Gastrocnemius medialis (tissue), 4 donors: ENCODE results near the gene PROM1. TPM values are rescaled to one million over a fixed set of nuclear protein-coding genes. Genes with fewer than 3 reads are reported as not detected.
A peak's percentile ranks its signal among the peaks of the same experiment; 100 is the strongest.

Experiments
- ATAC-seq, 2 donors: fragments of 150-250 bp; one replicate each; pipeline ENCODE4 v1.9.1; 2016
- DNase-seq, 2 donors: peaks; one replicate each; pipeline ENCODE4 v3.0.0-alpha.2; 2019
- H3K27ac ChIP-seq, 4 donors: fragments of 200-600 bp; sonication (generic); 1 replicate in 1 of 4; 2 replicates in 3 of 4; pipeline ENCODE4 v1.5.1; 2016 to 2018; ENCODE audit warnings: mild to moderate bottlenecking in 2 of 4, moderate library complexity in 1 of 4
- H3K27me3 ChIP-seq, 3 donors: fragments of 200-600 bp; sonication (generic) in 2 of 3; 1 replicate in 1 of 3; 2 replicates in 2 of 3; pipeline versions ENCODE4 v1.5.1 to v1.6.0; 2016 to 2019; ENCODE audit warnings: mild to moderate bottlenecking in 1 of 3, moderate library complexity in 1 of 3
- H3K36me3 ChIP-seq, 2 donors: fragments of 200-600 bp; sonication (generic) in 1 of 2; one replicate each; pipeline ENCODE4 v1.5.1; 2017 to 2018
- H3K4me1 ChIP-seq, 2 donors: fragments of 200-600 bp; sonication (generic) in 1 of 2; one replicate each; pipeline ENCODE4 v1.5.1; 2016 to 2017; ENCODE audit warnings: mild to moderate bottlenecking in 2 of 2
- H3K4me3 ChIP-seq, 4 donors: fragments of 200-600 bp; sonication (generic) in 3 of 4; 1 replicate in 1 of 4; 2 replicates in 3 of 4; pipeline ENCODE4 v1.5.1; 2016 to 2019; ENCODE audit warnings: mild to moderate bottlenecking in 2 of 4
- H3K9me3 ChIP-seq, 3 donors: fragments of 200-600 bp; sonication (generic) in 2 of 3; 1 replicate in 1 of 3; 2 replicates in 2 of 3; pipeline ENCODE4 v1.5.1; 2016 to 2019
- CTCF ChIP-seq, 5 experiments: fragments of 450-650 bp in 3 of 5; fragments of 200-600 bp in 2 of 5; sonication (generic) in 2 of 5; IDR thresholded peaks in 4 of 5; conservative IDR thresholded peaks in 1 of 5; 1 replicate in 4 of 5; 2 replicates in 1 of 5; pipeline ENCODE4 v1.5.1; 2016 to 2019; ENCODE audit warnings: antibody characterized with exemption in 5 of 5, mild to moderate bottlenecking in 3 of 5, moderate library complexity in 3 of 5
- POLR2A ChIP-seq, 2 donors: fragments of 450-650 bp; IDR thresholded peaks; one replicate each; pipeline ENCODE4 v1.6.1; 2017; ENCODE audit warnings: antibody characterized with exemption in 2 of 2, mild to moderate bottlenecking in 2 of 2, moderate library complexity in 2 of 2
- in situ Hi-C, 4 donors: fragments of 200-750 bp; cut with MboI; loops; one replicate each; pipeline versions ENCODE4 v1.15.0 to v1.8.0; 2017; ENCODE audit warnings: low sequenced_read_pairs in 4 of 4
- intact Hi-C: fragments of 100-400 bp; cut with DNase I; formaldehyde crosslinking; loops from one replicate; pipeline ENCODE4 v1.15.1; 2023; ENCODE audit warnings: low total_unique reads
- total RNA-seq, 4 donors: library from RNA; depleted of rRNA; stranded (reverse); fragments of >200 nt; gene quantifications; one replicate each; pipeline versions ENCODE4 v1.1.0 to v1.2.3, GENCODE V29; 2016

PROM1 gene
- total RNA-seq, 4 donors from 2014 or later = 0.11 to 2.9 (median 0.58) TPM; not detected in 1

DNA sequence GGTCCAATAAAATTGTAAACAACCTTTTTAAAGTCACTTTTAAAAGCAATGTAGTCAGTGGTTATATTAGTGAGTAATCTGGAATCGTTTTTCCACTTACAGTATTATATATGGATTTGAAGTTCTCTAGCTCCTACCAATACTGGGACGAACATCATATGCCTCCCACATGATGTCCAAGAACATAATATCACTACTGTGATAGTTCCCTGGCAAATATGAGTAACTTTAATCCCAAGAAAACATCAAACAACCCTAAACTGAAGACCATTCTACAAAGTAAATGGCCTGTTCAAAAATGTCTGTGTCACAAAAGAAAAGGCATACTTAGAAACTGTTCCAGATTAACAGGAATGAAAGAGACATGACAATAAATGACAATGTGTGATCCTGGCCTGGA lies 67.3 kb downstream of the PROM1 start:
- no peak overlapping the region for H3K4me3 ChIP-seq
- no peaks in the 10 kb centered on the region for H3K27me3 ChIP-seq
- in situ Hi-C loops = loop anchor here in 1 of 4 donors (25.0 kb wide), 1 partner anchor 529 kb away; no protein-coding TSS in a partner anchor
- no peaks in the 10 kb centered on the region for H3K36me3 ChIP-seq
- no peaks in the 10 kb centered on the region for H3K9me3 ChIP-seq
- ATAC-seq (no peak), DNase-seq (no peak)
- TF ChIP-seq CTCF (IDR thresholded peaks at IDR 0.05 in 4 of 5, conservative IDR thresholded peaks at IDR 0.05 in 1 of 5) (no peak), POLR2A (IDR thresholded peaks at IDR 0.05) (no peak)
- no peak overlapping the region for H3K27ac ChIP-seq
- peaks cover 0 to 7% of the 10 kb centered on the region in 2 donors for H3K4me1 ChIP-seq
- intact Hi-C loops = no loop called here

DNA sequence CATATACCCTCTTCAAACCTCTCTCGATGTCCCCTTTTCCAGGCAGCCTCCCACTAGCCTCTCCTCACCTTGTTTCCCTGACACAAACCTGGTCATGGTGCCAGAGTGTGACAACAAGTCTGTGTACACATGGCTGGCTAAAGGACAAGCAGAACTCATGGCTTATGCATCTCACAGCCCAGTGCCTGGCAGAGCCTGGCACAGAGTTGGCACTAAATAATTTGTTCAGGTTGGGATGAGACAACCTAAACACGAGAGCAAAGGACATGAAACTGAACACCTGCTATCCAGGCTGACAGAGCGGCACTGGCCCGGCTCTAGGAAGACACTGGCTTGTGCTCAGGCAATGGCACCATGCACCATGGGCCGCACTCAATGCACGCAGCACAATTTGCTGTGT lies 72.7 kb downstream of the PROM1 start:
- peak; percentile 13 to 23 for DNase-seq
- H3K27me3 ChIP-seq = no peaks in the 10 kb centered on the region
- no peak overlapping the region for H3K4me3 ChIP-seq
- intact Hi-C loops = no loop called here
- peak; percentile 61 to 79 for ATAC-seq
- peaks cover 0 to 6% of the 10 kb centered on the region in 2 donors for H3K4me1 ChIP-seq
- TF ChIP-seq POLR2A (IDR thresholded peaks at IDR 0.05) (no peak), CTCF (IDR thresholded peaks at IDR 0.05 in 4 of 5, conservative IDR thresholded peaks at IDR 0.05 in 1 of 5) (no peak)
- in situ Hi-C loops = loop anchor here in 1 of 4 donors (25.0 kb wide), 1 partner anchor 524 kb away; no protein-coding TSS in a partner anchor
- no peaks in the 10 kb centered on the region for H3K9me3 ChIP-seq
- no peaks in the 10 kb centered on the region for H3K36me3 ChIP-seq
- H3K27ac ChIP-seq = peak overlapping the region in 1 of 4 donors; percentile 33

DNA sequence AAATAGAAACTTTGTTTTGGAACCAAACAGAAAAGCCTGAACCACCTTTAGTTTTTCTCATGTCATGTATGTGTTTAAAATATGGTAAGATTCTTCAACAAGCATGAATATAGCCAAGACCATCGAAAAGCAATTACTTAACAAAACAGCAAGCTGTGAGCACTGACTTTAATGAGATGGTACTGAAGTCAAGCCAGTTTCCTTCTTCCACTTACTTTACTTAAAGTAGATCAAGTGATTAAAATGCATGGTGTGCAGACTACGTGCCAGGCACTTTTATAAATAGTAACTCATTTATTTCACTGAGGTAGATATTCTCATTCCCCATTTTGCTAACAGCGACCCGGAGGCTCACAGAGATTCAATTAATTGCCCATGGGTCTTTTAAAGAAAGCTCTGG lies 74.7 kb downstream of the PROM1 start:
- Histone ChIP-seq H3K4me1 (peaks cover 0 to 6% of the 10 kb centered on the region in 2 donors), H3K27ac (no peak overlapping the region), H3K4me3 (no peak overlapping the region), H3K36me3 (no peaks in the 10 kb centered on the region), H3K9me3 (no peaks in the 10 kb centered on the region), H3K27me3 (no peaks in the 10 kb centered on the region)
- no peak for TF ChIP-seq CTCF (IDR thresholded peaks at IDR 0.05 in 4 of 5, conservative IDR thresholded peaks at IDR 0.05 in 1 of 5)
- no peak for TF ChIP-seq POLR2A (IDR thresholded peaks at IDR 0.05)
- in situ Hi-C loops (loop anchor here (10.0 to 25.0 kb wide), 6 partner anchors 124 to 534 kb away; no protein-coding TSS in a partner anchor), intact Hi-C loops (no loop called here)
- ATAC-seq (no peak), DNase-seq (no peak)

- ATAC-seq (no peak), DNase-seq (no peak)
- TF ChIP-seq POLR2A (IDR thresholded peaks at IDR 0.05) (no peak), CTCF (IDR thresholded peaks at IDR 0.05 in 4 of 5, conservative IDR thresholded peaks at IDR 0.05 in 1 of 5) (no peak)
- Histone ChIP-seq H3K36me3 (no peaks in the 10 kb centered on the region), H3K4me1 (peaks cover 0 to 6% of the 10 kb centered on the region in 2 donors), H3K27me3 (no peaks in the 10 kb centered on the region), H3K9me3 (no peaks in the 10 kb centered on the region), H3K4me3 (no peak overlapping the region), H3K27ac (no peak overlapping the region)
- intact Hi-C loops = no loop called here
- in situ Hi-C loops = loop anchor here (10.0 to 25.0 kb wide), 6 partner anchors 123 to 533 kb away; no protein-coding TSS in a partner anchor
Measured at GRCh38 chr4:16007471-16008095, 76.2 kb downstream of the PROM1 start.
